ENCODE data around the gene SERPINB10.

Gene SERPINB10

DNA sequence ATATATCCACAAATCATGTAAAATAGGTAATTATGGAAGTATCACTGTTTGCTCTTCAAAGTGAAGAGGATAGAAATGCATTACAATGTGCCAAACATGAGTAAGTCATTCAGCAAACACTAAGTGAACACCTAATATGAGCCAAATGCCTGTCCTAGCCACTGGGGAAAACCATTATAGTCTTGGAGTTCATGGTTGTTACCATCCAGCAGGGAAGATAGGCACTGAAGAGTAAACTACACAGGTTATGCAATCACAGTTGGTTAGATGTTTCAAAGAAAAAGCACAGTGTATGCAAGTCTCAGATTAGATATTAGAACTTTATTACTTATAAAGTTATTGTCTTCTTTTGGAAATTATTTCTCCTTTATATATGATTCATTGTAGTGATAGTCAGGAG lies 24.1 kb upstream of the SERPINB10 start:
- Histone ChIP-seq H3K9me2 (ENCODE audit: low read depth, low read length) (no peaks in the 10 kb centered on the region), H3K36me3 (ENCODE audit: insufficient read depth, low read length) (no peaks in the 10 kb centered on the region), H3K79me2 (ENCODE audit: insufficient read depth, low read length) (no peaks in the 10 kb centered on the region), H3F3A (ENCODE audit: insufficient read depth, low read length) (no peaks in the 10 kb centered on the region), H3K9ac (ENCODE audit: low read length) (no peak overlapping the region), H3K4me3 (ENCODE audit: low read depth, low read length, poor library complexity, severe bottlenecking) (no peak overlapping the region), H2AFZ (ENCODE audit: low read length) (no peak overlapping the region), H3K27me3 (ENCODE audit: insufficient read depth, low read length) (no peaks in the 10 kb centered on the region), H3K4me1 (ENCODE audit: insufficient read depth, low read length, severe bottlenecking) (no peaks in the 10 kb centered on the region), H4K20me1 (ENCODE audit: insufficient read depth, low read length) (no peaks in the 10 kb centered on the region), H3K27ac (ENCODE audit: low read depth, low read length, poor library complexity, severe bottlenecking) (no peak overlapping the region), H3K9me3 (ENCODE audit: low read length) (no peaks in the 10 kb centered on the region), H3K4me2 (ENCODE audit: low read length) (no peak overlapping the region)
- TF ChIP-seq CTCF (IDR thresholded peaks at IDR 0.05; ENCODE audit: low read length) (no peak), EZH2 (IDR thresholded peaks at IDR 0.05; ENCODE audit: borderline replicate concordance, low read length) (no peak)

GRCh38 chr18:63887424-63887823 lies 20.3 kb upstream of the SERPINB10 start, which contains the start of gene SERPINB2:
SERPINB2 (plus strand) TSS chr18:63887705; CDS start chr18:63891445, 3,740 bp downstream.
- no peak within 1 kb of the TSS for H3K9ac ChIP-seq (ENCODE audit: low read length)
- no peaks in the 10 kb centered on the region for H4K20me1 ChIP-seq (ENCODE audit: insufficient read depth, low read length)

DNA sequence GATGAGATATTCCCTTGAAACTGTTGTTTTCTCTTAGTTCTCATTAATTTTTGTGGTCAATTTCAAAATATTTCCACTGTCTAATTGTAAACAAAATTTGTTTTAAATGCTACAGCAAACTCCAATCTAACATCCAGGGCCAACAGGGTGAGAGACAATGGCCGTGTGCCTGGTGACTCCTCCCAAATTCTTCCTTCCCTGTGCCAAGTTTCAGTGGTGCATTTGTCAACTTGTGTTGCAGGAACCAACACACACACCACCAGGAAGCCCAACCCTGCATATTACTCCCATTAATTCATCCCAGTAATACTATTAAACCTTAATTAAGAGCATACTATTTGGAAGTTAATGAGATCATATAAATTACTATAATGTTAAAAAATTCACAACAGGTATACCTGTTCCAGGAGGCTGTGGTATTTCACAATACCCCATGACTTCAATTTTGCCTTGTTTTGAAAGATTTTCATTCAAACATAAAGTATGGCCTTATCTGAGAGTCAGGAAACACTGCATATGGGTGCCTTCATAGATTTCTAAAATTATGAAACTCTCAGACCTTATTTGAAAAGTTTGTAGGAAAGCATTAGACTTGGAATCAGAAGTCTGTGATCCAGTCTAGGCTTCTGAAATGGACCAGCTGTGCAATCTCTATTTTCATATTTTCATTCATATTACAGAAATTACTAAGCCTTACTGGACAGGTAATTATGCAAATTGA lies 19.1 kb upstream of the SERPINB10 start:
- Histone ChIP-seq H3K27me3 (ENCODE audit: insufficient read depth, low read length) (no peaks in the 10 kb centered on the region), H3K9me2 (ENCODE audit: low read depth, low read length) (no peaks in the 10 kb centered on the region), H3K4me3 (ENCODE audit: low read depth, low read length, poor library complexity, severe bottlenecking) (no peak overlapping the region), H4K20me1 (ENCODE audit: insufficient read depth, low read length) (no peaks in the 10 kb centered on the region), H3K27ac (ENCODE audit: low read depth, low read length, poor library complexity, severe bottlenecking) (no peak overlapping the region), H3K4me1 (ENCODE audit: insufficient read depth, low read length, severe bottlenecking) (no peaks in the 10 kb centered on the region), H3K9ac (ENCODE audit: low read length) (no peak overlapping the region), H2AFZ (ENCODE audit: low read length) (no peak overlapping the region), H3K9me3 (ENCODE audit: low read length) (no peaks in the 10 kb centered on the region), H3K4me2 (ENCODE audit: low read length) (no peak overlapping the region), H3K79me2 (ENCODE audit: insufficient read depth, low read length) (no peaks in the 10 kb centered on the region), H3K36me3 (ENCODE audit: insufficient read depth, low read length) (no peaks in the 10 kb centered on the region), H3F3A (ENCODE audit: insufficient read depth, low read length) (no peaks in the 10 kb centered on the region)
- TF ChIP-seq CTCF (IDR thresholded peaks at IDR 0.05; ENCODE audit: low read length) = no peak

More at GRCh38 chr18:63887424-63887823, 20.3 kb upstream of the SERPINB10 start, which contains the start of gene SERPINB2:
- Histone ChIP-seq H2AFZ (ENCODE audit: low read length) (no peak within 1 kb of the TSS), H3K27ac (ENCODE audit: low read depth, low read length, poor library complexity, severe bottlenecking) (no peak within 1 kb of the TSS), H3K36me3 (ENCODE audit: insufficient read depth, low read length) (no peaks in the 10 kb centered on the region), H3K4me2 (ENCODE audit: low read length) (no peak within 1 kb of the TSS), H3F3A (ENCODE audit: insufficient read depth, low read length) (no peaks in the 10 kb centered on the region), H3K4me1 (ENCODE audit: insufficient read depth, low read length, severe bottlenecking) (no peaks in the 10 kb centered on the region), H3K9me2 (ENCODE audit: low read depth, low read length) (no peaks in the 10 kb centered on the region), H3K9me3 (ENCODE audit: low read length) (no peaks in the 10 kb centered on the region), H3K79me2 (ENCODE audit: insufficient read depth, low read length) (no peaks in the 10 kb centered on the region), H3K4me3 (ENCODE audit: low read depth, low read length, poor library complexity, severe bottlenecking) (no peak within 1 kb of the TSS), H3K27me3 (ENCODE audit: insufficient read depth, low read length) (no peaks in the 10 kb centered on the region)
- TF ChIP-seq EZH2 (IDR thresholded peaks at IDR 0.05; ENCODE audit: borderline replicate concordance, low read length) (no peak), CTCF (IDR thresholded peaks at IDR 0.05; ENCODE audit: low read length) (no peak)

Data from OCI-LY1 (cell line).